Tibial nerve (tissue), 4 donors: ENCODE measurements around the gene ZNF556. TPM values are rescaled to one million over a fixed set of nuclear protein-coding genes. Genes with fewer than 3 reads are reported as not detected.

Experiments used
- DNase-seq, 2 donors: peaks; one replicate each; pipeline ENCODE4 v3.0.0-alpha.2; 2019; ENCODE audit warnings: low spot score in 2 of 2
- H3K27ac ChIP-seq, 4 donors: fragments of 200-600 bp; sonication (generic) in 3 of 4; one replicate each; pipeline ENCODE4 v1.5.1; 2017 to 2019; ENCODE audit warnings: mild to moderate bottlenecking in 1 of 4
- H3K27me3 ChIP-seq, 2 donors: fragments of 200-600 bp; sonication (generic) in 1 of 2; one replicate each; pipeline versions ENCODE4 v1.5.1 to v1.6.0; 2017 to 2019
- H3K36me3 ChIP-seq, 3 donors: fragments of 200-600 bp; sonication (generic); one replicate each; pipeline ENCODE4 v1.5.1; 2018 to 2019
- H3K4me1 ChIP-seq, 4 donors: fragments of 200-600 bp; sonication (generic) in 3 of 4; one replicate each; pipeline ENCODE4 v1.5.1; 2017 to 2019
- H3K4me3 ChIP-seq, 4 donors: fragments of 200-600 bp; sonication (generic) in 3 of 4; one replicate each; pipeline ENCODE4 v1.5.1; 2017 to 2019; ENCODE audit warnings: mild to moderate bottlenecking in 1 of 4, moderate library complexity in 1 of 4
- H3K9me3 ChIP-seq, 4 donors: fragments of 200-600 bp; sonication (generic) in 3 of 4; one replicate each; pipeline ENCODE4 v1.5.1; 2017 to 2019
- CTCF ChIP-seq, 5 experiments: fragments of 200-600 bp in 3 of 5; fragments of 450-650 bp in 2 of 5; sonication (generic) in 3 of 5; IDR thresholded peaks; one replicate each; pipeline ENCODE4 v1.5.1; 2016 to 2019; ENCODE audit warnings: antibody characterized with exemption in 5 of 5, mild to moderate bottlenecking in 3 of 5, moderate library complexity in 2 of 5
- EP300 ChIP-seq, 2 donors: sonication (generic); formaldehyde crosslinking; IDR thresholded peaks; one replicate each; pipeline ENCODE4 v1.6.1; 2017; ENCODE audit warnings: antibody characterized with exemption in 2 of 2, mild to moderate bottlenecking in 1 of 2
- POLR2A ChIP-seq, 2 donors: fragments of 450-650 bp; IDR thresholded peaks; one replicate each; pipeline ENCODE4 v1.6.1; 2017; ENCODE audit warnings: antibody characterized with exemption in 2 of 2, mild to moderate bottlenecking in 2 of 2, moderate library complexity in 2 of 2
- WGBS, 2 donors: methylation state at CpG; one replicate each; pipeline ENCODE4 v1.1.5; 2018; 5-methylcytosine and 5-hydroxymethylcytosine counted together
- total RNA-seq, 4 donors: library from RNA; depleted of rRNA; stranded (reverse); fragments of >200 nt; gene quantifications; one replicate each; pipeline ENCODE4 v1.1.0, GENCODE V29; 2016

Gene ZNF556
- total RNA-seq, 4 donors from 2014 or later, result under 0.01 to 1.3 (median 0.59) TPM

DNA sequence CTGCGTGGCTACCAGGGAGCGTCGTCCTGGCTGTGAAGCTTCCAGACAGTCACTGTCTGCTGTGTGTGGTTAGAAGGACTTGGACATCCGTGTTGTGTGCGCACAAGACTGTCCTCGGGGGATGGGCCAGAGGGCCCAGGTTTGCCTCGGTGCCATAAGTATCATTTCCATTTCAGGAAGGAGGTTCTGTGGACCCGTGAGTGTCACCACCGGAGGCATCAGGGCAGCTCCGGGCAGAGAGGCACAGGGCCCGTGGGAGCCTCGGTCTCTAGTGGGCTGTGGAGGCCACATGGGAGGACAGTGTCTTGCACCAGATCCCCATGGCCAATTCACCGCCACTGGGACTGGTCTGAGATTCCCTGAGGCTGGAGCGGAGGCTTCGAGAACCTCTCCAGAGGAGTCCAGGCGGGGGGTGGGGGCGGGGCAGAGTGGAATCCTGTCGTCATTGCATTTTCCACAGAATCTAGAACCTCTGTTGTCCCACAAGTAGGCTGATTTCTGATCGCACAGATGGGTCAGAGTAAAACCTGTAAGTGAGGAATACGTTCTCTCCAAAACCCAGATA, 39.6 kb downstream of the ZNF556 start:
- peaks cover 0 to 8% (median 0%) of the 10 kb centered on the region in 3 donors for H3K36me3 ChIP-seq
- no peaks in the 10 kb centered on the region for H3K9me3 ChIP-seq
- H3K4me3 ChIP-seq, result no peak overlapping the region
- H3K27ac ChIP-seq, result no peak overlapping the region
- 86 to 87% methylated on average over 14 to 17 of the region's 20 CpGs for WGBS, 2 donors
- no peak for DNase-seq
- TF ChIP-seq EP300 (IDR thresholded peaks at IDR 0.05), result no peak
- no peak for TF ChIP-seq CTCF (IDR thresholded peaks at IDR 0.05)
- TF ChIP-seq POLR2A (IDR thresholded peaks at IDR 0.05), result no peak
- H3K27me3 ChIP-seq, result no peaks in the 10 kb centered on the region
- H3K4me1 ChIP-seq, result peaks cover 0 to 7% (median 4%) of the 10 kb centered on the region in 4 donors

DNA sequence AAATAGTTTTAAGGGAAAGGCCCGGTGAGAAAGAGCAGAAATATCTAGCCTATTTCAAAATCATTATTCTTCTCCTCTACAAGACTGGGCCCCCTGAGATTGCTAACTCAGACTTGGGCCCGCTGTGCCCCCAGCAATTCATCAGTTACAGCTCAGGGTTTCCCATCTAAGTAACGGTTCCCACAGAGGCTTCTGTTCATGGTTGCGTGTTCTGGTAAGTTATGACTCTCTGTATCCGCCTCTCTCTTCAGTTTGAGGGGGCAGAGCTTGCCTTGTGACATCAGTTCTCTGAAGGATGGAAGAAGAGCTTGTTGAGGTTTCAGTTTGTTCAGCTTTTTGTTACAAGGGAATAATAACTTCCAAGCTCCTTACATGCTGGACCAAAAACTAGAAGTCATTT, 45.2 kb downstream of the ZNF556 start:
- no peaks in the 10 kb centered on the region for H3K27me3 ChIP-seq
- H3K27ac ChIP-seq, result no peak overlapping the region
- peaks cover 0 to 7% (median 0%) of the 10 kb centered on the region in 4 donors for H3K4me1 ChIP-seq
- DNase-seq, result no peak
- peaks cover 0 to 7% (median 0%) of the 10 kb centered on the region in 4 donors for H3K9me3 ChIP-seq
- TF ChIP-seq EP300 (IDR thresholded peaks at IDR 0.05) (no peak), CTCF (IDR thresholded peaks at IDR 0.05) (no peak), POLR2A (IDR thresholded peaks at IDR 0.05) (no peak)
- no peak overlapping the region for H3K4me3 ChIP-seq
- peaks cover 0 to 37% (median 17%) of the 10 kb centered on the region in 3 donors for H3K36me3 ChIP-seq
- 90 to 94% methylated on average over 5 of the region's 5 CpGs for WGBS, 2 donors

GRCh38 chr19:2917275-2918184, 50.4 kb downstream of the ZNF556 start:
- no peak for DNase-seq
- no peaks in the 10 kb centered on the region for H3K4me1 ChIP-seq
- peaks cover 0 to 15% (median 0%) of the 10 kb centered on the region in 4 donors for H3K9me3 ChIP-seq
- H3K36me3 ChIP-seq, result peaks cover 0 to 61% (median 27%) of the 10 kb centered on the region in 3 donors
- no peak overlapping the region for H3K27ac ChIP-seq
- no peaks in the 10 kb centered on the region for H3K27me3 ChIP-seq
- TF ChIP-seq POLR2A (IDR thresholded peaks at IDR 0.05), result no peak
- TF ChIP-seq CTCF (IDR thresholded peaks at IDR 0.05), result no peak
- TF ChIP-seq EP300 (IDR thresholded peaks at IDR 0.05), result no peak
- 88 to 93% methylated on average over 16 of the region's 16 CpGs for WGBS, 2 donors
- H3K4me3 ChIP-seq, result no peak overlapping the region

DNA sequence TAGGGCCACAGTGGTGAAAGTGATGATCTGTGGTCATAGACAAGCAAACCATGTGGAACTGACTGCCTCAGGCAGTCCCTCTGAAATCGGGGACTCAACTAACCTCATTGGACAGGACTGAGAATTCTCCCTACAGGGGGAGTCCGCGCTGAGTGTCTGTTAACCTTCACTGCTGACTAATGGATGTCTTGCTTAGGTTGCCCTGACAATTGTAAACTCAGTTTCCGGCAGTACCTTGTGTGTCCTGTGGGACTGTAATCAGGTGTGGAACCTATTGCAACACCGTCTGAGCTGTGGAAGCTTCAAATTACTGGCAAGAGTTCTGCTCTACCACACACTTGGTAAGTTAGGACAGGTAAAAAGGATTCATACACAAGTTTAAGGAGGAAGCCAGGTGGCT, 55.9 kb downstream of the ZNF556 start:
- TF ChIP-seq EP300 (IDR thresholded peaks at IDR 0.05) (no peak), POLR2A (IDR thresholded peaks at IDR 0.05) (no peak), CTCF (IDR thresholded peaks at IDR 0.05) (no peak)
- Histone ChIP-seq H3K36me3 (peaks cover 0 to 31% (median 3%) of the 10 kb centered on the region in 3 donors), H3K27ac (no peak overlapping the region), H3K9me3 (peaks cover 0 to under 1% (median 0%) of the 10 kb centered on the region in 4 donors), H3K4me1 (peaks cover 0 to 13% (median 0%) of the 10 kb centered on the region in 4 donors), H3K27me3 (no peaks in the 10 kb centered on the region), H3K4me3 (no peak overlapping the region)
- no peak for DNase-seq
- 33 to 40% methylated on average over 5 of the region's 5 CpGs for WGBS, 2 donors

DNA sequence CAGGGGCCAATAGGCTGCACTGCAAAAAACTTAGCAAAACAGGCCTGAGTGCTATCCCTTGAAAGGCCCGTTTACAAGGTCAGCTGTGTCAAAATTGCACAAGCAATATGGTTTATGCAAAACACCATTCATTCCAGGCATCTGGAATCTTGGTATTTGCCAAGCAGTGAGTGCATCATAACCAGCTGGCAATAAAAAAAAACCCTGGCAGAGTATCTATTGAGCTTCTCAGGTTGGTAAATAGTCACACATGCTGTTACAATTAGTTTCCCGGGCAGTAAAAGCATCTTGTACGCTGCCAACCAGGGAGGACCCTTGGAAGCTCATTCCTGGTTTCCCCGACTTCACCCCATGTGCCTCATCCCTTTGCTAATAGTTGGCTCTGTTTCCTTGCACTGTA, 56.4 kb downstream of the ZNF556 start:
- H3K4me1 ChIP-seq, result peaks cover 0 to 13% (median 0%) of the 10 kb centered on the region in 4 donors
- H3K27ac ChIP-seq, result peak overlapping the region in 1 of 4 donors; percentile 31
- no peak overlapping the region for H3K4me3 ChIP-seq
- H3K27me3 ChIP-seq, result no peaks in the 10 kb centered on the region
- no peak for TF ChIP-seq CTCF (IDR thresholded peaks at IDR 0.05)
- TF ChIP-seq EP300 (IDR thresholded peaks at IDR 0.05), result peak in 1 of 2 donors; percentile 57
- TF ChIP-seq POLR2A (IDR thresholded peaks at IDR 0.05), result no peak
- no peak for DNase-seq
- peaks cover 0 to 26% (median 0%) of the 10 kb centered on the region in 3 donors for H3K36me3 ChIP-seq
- H3K9me3 ChIP-seq, result no peaks in the 10 kb centered on the region
- WGBS, 2 donors, result 28 to 29% methylated on average over 4 of the region's 4 CpGs
